SK-N-SH treated with all-trans-retinoic acid at 6 μM for 48 hours (cell line): ENCODE measurements around the gene IFITM1.
"Not testable (repeated sequence)": the region's sequence is repeated elsewhere in the genome, so short reads cannot be mapped to it uniquely, and the experiment has no call there.

Experiments
- ATAC-seq: fragments of 200-7000 bp; cut with Tn5 transposase; 3 replicates; pipeline ENCODE4 v1.9.1; 2020; ENCODE audit warnings: mild to moderate bottlenecking, moderate library complexity
- ARNTL ChIP-seq: fragments of 450-650 bp; formaldehyde crosslinking; IDR thresholded peaks from 2 replicates; pipeline ENCODE4 v1.5.0; 2020; ENCODE audit warnings: low read depth, mild to moderate bottlenecking, moderate library complexity, borderline replicate concordance
- BACH2 ChIP-seq: fragments of 250-450 bp; sonication (Bioruptor Pico); IDR thresholded peaks from 2 replicates; pipeline ENCODE4 v1.9.0; 2021; ENCODE audit warnings: mild to moderate bottlenecking, borderline replicate concordance
- CSDC2 ChIP-seq: fragments of 250-450 bp; sonication (Bioruptor Pico); IDR thresholded peaks from 2 replicates; pipeline ENCODE4 v1.5.0; 2020; ENCODE audit warnings: mild to moderate bottlenecking, moderate library complexity
- CSRNP3 ChIP-seq: fragments of 250-450 bp; sonication (Bioruptor Pico); IDR thresholded peaks from 2 replicates; pipeline ENCODE4 v1.5.1; 2021; ENCODE audit warnings: mild to moderate bottlenecking, moderate library complexity
- ESRRG ChIP-seq: fragments of 250-450 bp; sonication (Bioruptor Pico); IDR thresholded peaks from 2 replicates; pipeline ENCODE4 v1.6.1; 2021; ENCODE audit warnings: mild to moderate bottlenecking
- GLIS3 ChIP-seq: fragments of 250-450 bp; sonication (Bioruptor Pico); IDR thresholded peaks from 2 replicates; pipeline ENCODE4 v1.5.0; 2020; ENCODE audit warnings: mild to moderate bottlenecking, moderate library complexity
- ISL1 ChIP-seq: fragments of 250-450 bp; sonication (Bioruptor Pico); IDR thresholded peaks from 2 replicates; pipeline ENCODE4 v2.1.2; 2022; ENCODE audit warnings: mild to moderate bottlenecking, moderate library complexity
- POU6F1 ChIP-seq: fragments of 250-450 bp; sonication (Bioruptor Pico); IDR thresholded peaks from 2 replicates; pipeline ENCODE4 v1.8.0; 2021; ENCODE audit warnings: low read depth, mild to moderate bottlenecking, moderate library complexity, borderline replicate concordance
- RARB ChIP-seq: fragments of 250-450 bp; sonication (Bioruptor Pico); IDR thresholded peaks from 2 replicates; pipeline ENCODE4 v1.8.0; 2021; ENCODE audit warnings: mild to moderate bottlenecking, moderate library complexity
- TCF4 ChIP-seq: fragments of 250-450 bp; sonication (Bioruptor Pico); IDR thresholded peaks from 2 replicates; pipeline ENCODE4 v1.8.0; 2021; ENCODE audit warnings: mild to moderate bottlenecking, moderate library complexity, borderline replicate concordance
- TOX ChIP-seq: fragments of 250-450 bp; sonication (Bioruptor Pico); IDR thresholded peaks from 2 replicates; pipeline ENCODE4 v1.8.0; 2021; ENCODE audit warnings: mild to moderate bottlenecking, moderate library complexity, borderline replicate concordance
- TSHZ2 ChIP-seq: fragments of 250-450 bp; sonication (Bioruptor Pico); IDR thresholded peaks from 2 replicates; pipeline ENCODE4 v1.5.0; 2020; ENCODE audit warnings: mild to moderate bottlenecking, moderate library complexity
- ZC3H10 ChIP-seq: fragments of 250-450 bp; sonication (Bioruptor Pico); IDR thresholded peaks from 2 replicates; pipeline ENCODE4 v1.5.1; 2021; ENCODE audit warnings: mild to moderate bottlenecking, moderate library complexity
- ZFP3 ChIP-seq: fragments of 250-450 bp; sonication (Bioruptor Pico); IDR thresholded peaks from 2 replicates; pipeline ENCODE4 v1.5.0; 2020; ENCODE audit warnings: mild to moderate bottlenecking, moderate library complexity
- ZFP30 ChIP-seq: fragments of 450-650 bp; formaldehyde crosslinking; IDR thresholded peaks from 2 replicates; pipeline ENCODE4 v1.5.0; 2022; ENCODE audit warnings: mild to moderate bottlenecking, moderate library complexity
- ZNF565 ChIP-seq: fragments of 450-650 bp; formaldehyde crosslinking; conservative IDR thresholded peaks from 2 replicates; pipeline ENCODE4 v1.5.0; 2020; ENCODE audit warnings: low read depth, mild to moderate bottlenecking, moderate library complexity
- ZNF70 ChIP-seq: fragments of 450-650 bp; formaldehyde crosslinking; IDR thresholded peaks from 2 replicates; pipeline ENCODE4 v1.5.0; 2020; ENCODE audit warnings: mild to moderate bottlenecking, moderate library complexity
- ZNF8 ChIP-seq: fragments of 450-650 bp; formaldehyde crosslinking; IDR thresholded peaks from 2 replicates; pipeline ENCODE4 v1.5.0; 2020; ENCODE audit warnings: mild to moderate bottlenecking, moderate library complexity
- TF ChIP-seq, protein P1 (sequence below): fragments of 250-450 bp; sonication (Bioruptor Pico); IDR thresholded peaks from 2 replicates; pipeline ENCODE4 v1.5.1; 2020; ENCODE audit warnings: low read depth, mild to moderate bottlenecking, moderate library complexity
- TF ChIP-seq, protein P2 (sequence below): fragments of 250-450 bp; sonication (Bioruptor Pico); IDR thresholded peaks from 2 replicates; pipeline ENCODE4 v1.8.0; 2020; ENCODE audit warnings: mild to moderate bottlenecking, moderate library complexity, borderline replicate concordance

Gene IFITM1

GRCh38 chr11:332651-333480 lies 19.0 kb downstream of the IFITM1 start:
- no peak for TF ChIP-seq ISL1
- no peak for TF ChIP-seq ZC3H10
- no peak for TF ChIP-seq POU6F1 (CRISPR knock-in tag)
- no peak for TF ChIP-seq TCF4 (CRISPR knock-in tag)
- TF ChIP-seq CSRNP3 (CRISPR knock-in tag), result no peak
- no peak for TF ChIP-seq CSDC2
- TF ChIP-seq TOX, result no peak
- no peak for TF ChIP-seq GLIS3 (CRISPR knock-in tag)
- no peak for TF ChIP-seq ZNF70 (CRISPR knock-in tag)
- TF ChIP-seq ARNTL (CRISPR knock-in tag), result no peak
- TF ChIP-seq, protein P1, sequence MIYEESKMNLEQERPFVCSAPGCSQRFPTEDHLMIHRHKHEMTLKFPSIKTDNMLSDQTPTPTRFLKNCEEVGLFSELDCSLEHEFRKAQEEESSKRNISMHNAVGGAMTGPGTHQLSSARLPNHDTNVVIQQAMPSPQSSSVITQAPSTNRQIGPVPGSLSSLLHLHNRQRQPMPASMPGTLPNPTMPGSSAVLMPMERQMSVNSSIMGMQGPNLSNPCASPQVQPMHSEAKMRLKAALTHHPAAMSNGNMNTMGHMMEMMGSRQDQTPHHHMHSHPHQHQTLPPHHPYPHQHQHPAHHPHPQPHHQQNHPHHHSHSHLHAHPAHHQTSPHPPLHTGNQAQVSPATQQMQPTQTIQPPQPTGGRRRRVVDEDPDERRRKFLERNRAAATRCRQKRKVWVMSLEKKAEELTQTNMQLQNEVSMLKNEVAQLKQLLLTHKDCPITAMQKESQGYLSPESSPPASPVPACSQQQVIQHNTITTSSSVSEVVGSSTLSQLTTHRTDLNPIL (CRISPR knock-in tag), result no peak
- no peak for TF ChIP-seq TSHZ2
- TF ChIP-seq RARB (CRISPR knock-in tag), result no peak
- TF ChIP-seq ZNF565 (CRISPR knock-in tag), result no peak
- TF ChIP-seq ZNF8 (CRISPR knock-in tag), result no peak
- TF ChIP-seq ESRRG (CRISPR knock-in tag), result no peak
- TF ChIP-seq, protein P2, sequence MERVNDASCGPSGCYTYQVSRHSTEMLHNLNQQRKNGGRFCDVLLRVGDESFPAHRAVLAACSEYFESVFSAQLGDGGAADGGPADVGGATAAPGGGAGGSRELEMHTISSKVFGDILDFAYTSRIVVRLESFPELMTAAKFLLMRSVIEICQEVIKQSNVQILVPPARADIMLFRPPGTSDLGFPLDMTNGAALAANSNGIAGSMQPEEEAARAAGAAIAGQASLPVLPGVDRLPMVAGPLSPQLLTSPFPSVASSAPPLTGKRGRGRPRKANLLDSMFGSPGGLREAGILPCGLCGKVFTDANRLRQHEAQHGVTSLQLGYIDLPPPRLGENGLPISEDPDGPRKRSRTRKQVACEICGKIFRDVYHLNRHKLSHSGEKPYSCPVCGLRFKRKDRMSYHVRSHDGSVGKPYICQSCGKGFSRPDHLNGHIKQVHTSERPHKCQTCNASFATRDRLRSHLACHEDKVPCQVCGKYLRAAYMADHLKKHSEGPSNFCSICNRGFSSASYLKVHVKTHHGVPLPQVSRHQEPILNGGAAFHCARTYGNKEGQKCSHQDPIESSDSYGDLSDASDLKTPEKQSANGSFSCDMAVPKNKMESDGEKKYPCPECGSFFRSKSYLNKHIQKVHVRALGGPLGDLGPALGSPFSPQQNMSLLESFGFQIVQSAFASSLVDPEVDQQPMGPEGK (CRISPR knock-in tag), result no peak
- TF ChIP-seq ZFP30 (CRISPR knock-in tag), result no peak
- TF ChIP-seq ZFP3 (CRISPR knock-in tag), result no peak
- no peak for TF ChIP-seq BACH2 (CRISPR knock-in tag)
- no peak for ATAC-seq

DNA sequence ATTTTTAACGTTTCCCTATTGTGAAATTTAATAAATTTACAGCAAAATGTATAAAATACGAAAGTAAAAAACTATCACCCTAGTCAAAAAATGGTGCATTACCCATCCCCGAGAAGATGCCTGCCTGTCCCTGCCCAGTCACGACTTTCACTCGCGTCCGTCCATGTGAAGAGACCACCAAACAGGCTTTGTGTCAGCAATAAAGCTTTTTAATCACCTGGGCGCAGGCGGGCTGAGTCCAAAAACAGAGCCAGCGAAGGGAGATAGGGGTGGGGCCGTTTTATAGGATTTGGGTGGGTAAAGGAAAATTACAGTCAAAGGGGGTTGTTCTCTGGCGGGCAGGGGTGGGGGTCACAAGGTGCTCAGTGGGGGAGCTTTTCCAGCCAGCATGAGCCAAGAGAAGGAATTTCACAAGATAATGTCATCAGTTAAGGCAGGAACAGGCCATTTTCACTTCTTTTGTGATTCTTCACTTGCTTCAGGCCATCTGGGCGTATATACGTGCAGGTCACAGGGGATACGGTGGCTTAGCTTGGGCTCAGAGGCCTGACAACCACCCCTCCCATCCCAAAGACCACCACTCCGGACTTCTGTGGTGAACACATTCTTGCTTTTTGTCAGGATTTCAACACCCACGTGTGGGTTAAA lies 19.9 kb downstream of the IFITM1 start:
- ATAC-seq, result not testable (repeated sequence)
